Fibroblast of skin of left biceps (primary cell): ENCODE data around the gene DDX10.
A peak's percentile ranks its signal among the peaks of the same experiment; 100 is the strongest.

Experiments
- DNase-seq, 2 experiments: peaks; one replicate each; pipeline ENCODE4 v3.0.0-alpha.2; 2013; ENCODE audit warnings: low read depth in 2 of 2

Gene DDX10

GRCh38 chr11:108983636-108984420 is 319.0 kb downstream of the DDX10 start:
- no peak for DNase-seq

GRCh38 chr11:108984523-108984922 is 319.7 kb downstream of the DDX10 start:
- no peak for DNase-seq

DNA sequence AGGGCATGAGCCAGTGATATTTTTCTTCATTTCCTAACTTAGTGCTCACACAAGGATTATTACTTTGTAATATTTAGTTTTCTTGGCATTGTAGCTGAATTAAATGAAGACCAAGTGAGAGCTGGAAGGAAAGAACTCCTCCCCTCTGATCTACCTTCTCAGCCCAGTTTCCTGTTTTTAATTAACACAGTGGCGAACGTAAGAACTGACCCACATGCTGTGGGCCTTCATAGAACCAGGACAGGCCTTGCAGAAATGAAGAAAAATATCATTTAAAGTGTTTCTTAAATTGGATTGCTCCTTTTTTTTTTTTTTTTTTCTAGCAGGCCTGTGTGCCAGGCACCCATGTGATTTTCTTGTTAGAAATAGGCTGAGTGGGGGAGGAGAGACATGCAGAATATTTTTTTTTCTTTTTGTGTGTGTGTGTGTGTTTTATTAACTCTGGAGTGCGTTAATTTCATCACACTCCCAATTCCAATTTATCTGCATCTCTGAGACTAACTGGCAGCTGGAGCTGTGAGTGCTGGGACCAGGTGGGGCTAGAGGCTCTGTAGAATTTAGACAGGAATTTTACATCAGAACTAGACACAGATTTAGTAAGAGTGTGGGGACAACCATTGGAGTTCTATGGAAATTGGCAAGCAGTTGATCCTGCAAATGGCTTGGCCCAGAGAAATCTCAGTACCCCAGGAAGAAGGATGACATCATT is 320.5 kb downstream of the DDX10 start:
- no peak for DNase-seq

- peak; percentile 27 to 35 for DNase-seq
These were observed 321.0 kb downstream of the DDX10 start for GRCh38 chr11:108985945-108986279.
